HL-60 (cell line): ENCODE data around the gene GOLGA6L7.
"Not testable (repeated sequence)": the region's sequence is repeated elsewhere in the genome, so short reads cannot be mapped to it uniquely, and the experiment has no call there.

Source experiments
- DNase-seq, 2 experiments: peaks; one replicate each; pipeline ENCODE4 v3.0.0-alpha.2; 2010 to 2020; ENCODE audit warnings: low read depth in 1 of 2, low spot score in 1 of 2
- H3K27ac ChIP-seq: fragments of 250-450 bp; sonication (Bioruptor Pico); replicated peaks from 2 replicates; pipeline ENCODE4 v1.5.1; 2020; ENCODE audit warnings: mild to moderate bottlenecking, moderate library complexity
- H3K27me3 ChIP-seq: fragments of 250-450 bp; sonication (Bioruptor Pico); 2 replicates; pipeline ENCODE4 v1.5.1; 2021; ENCODE audit warnings: mild to moderate bottlenecking, moderate library complexity; ENCODE audit not compliant: insufficient read depth, poor library complexity, severe bottlenecking
- H3K4me3 ChIP-seq: replicated peaks from 2 replicates; pipeline ENCODE4 v1.5.1; 2011; ENCODE audit warnings: mild to moderate bottlenecking, control low read depth, low read length; ENCODE audit not compliant: insufficient read depth
- CTCF ChIP-seq: IDR thresholded peaks from one replicate; pipeline ENCODE4 v1.5.1; 2011; ENCODE audit warnings: low read length, control low read depth, inconsistent platforms; ENCODE audit not compliant: insufficient read depth
- GABPA ChIP-seq: IDR thresholded peaks from 2 replicates; pipeline ENCODE4 v1.6.1; 2012; ENCODE audit warnings: low read depth
- POLR2AphosphoS5 ChIP-seq: IDR thresholded peaks from 2 replicates; pipeline ENCODE4 v1.6.1; 2012; ENCODE audit warnings: low read depth
- REST ChIP-seq: IDR thresholded peaks from 2 replicates; pipeline ENCODE4 v1.6.1; 2012; ENCODE audit warnings: low read depth; ENCODE audit not compliant: insufficient replicate concordance
- SPI1 ChIP-seq: IDR thresholded peaks from 2 replicates; pipeline ENCODE4 v1.6.1; 2012; ENCODE audit warnings: low read depth, mild to moderate bottlenecking, borderline replicate concordance
- long read RNA-seq: library from polyadenylated mRNA; unstranded; transcript quantifications from one replicate; pipeline ENCODE4 v2.0.0, GENCODE V29; 2020

Gene GOLGA6L7
- long read RNA-seq, result 0 reads

GRCh38 chr15:28848521-28848920 is at the start of gene GOLGA6L7:
Gene GOLGA6L7, minus strand, starts transcription at chr15:28848644. Its CDS starts 95 bp downstream, at chr15:28848549.
- H3K4me3 ChIP-seq, H3K27ac ChIP-seq, DNase-seq, H3K27me3 ChIP-seq: not testable (repeated sequence)

- Histone ChIP-seq H3K4me3 (no peak overlapping the region), H3K27ac (no peak overlapping the region), H3K27me3 (no peaks in the 10 kb centered on the region)
- TF ChIP-seq REST (no peak), SPI1 (no peak), CTCF (no peak), POLR2AphosphoS5 (no peak), GABPA (no peak)
- DNase-seq, result no peak
Observed at GRCh38 chr15:28897861-28898585, 49.6 kb upstream of the GOLGA6L7 start.

- H3K27ac ChIP-seq, result no peak overlapping the region
- TF ChIP-seq SPI1 (no peak), POLR2AphosphoS5 (no peak), CTCF (no peak), GABPA (no peak), REST (no peak)
- no peak overlapping the region for H3K4me3 ChIP-seq
- no peaks in the 10 kb centered on the region for H3K27me3 ChIP-seq
- DNase-seq, result no peak
Observed at GRCh38 chr15:28896951-28897350, 48.5 kb upstream of the GOLGA6L7 start.

GRCh38 chr15:28895566-28895965 is 47.1 kb upstream of the GOLGA6L7 start:
- DNase-seq, result no peak
- no peaks in the 10 kb centered on the region for H3K27me3 ChIP-seq
- no peak overlapping the region for H3K4me3 ChIP-seq
- no peak overlapping the region for H3K27ac ChIP-seq
- no peak for TF ChIP-seq SPI1
- no peak for TF ChIP-seq CTCF
- no peak for TF ChIP-seq GABPA
